HG02852 (cell line): ENCODE measurements around the gene CMSS1.
A peak's percentile ranks its signal among the peaks of the same experiment; 100 is the strongest.

Experiments used
- ATAC-seq: cut with Tn5 transposase; IDR thresholded peaks from one replicate; pipeline ENCODE4 v1.9.1; 2021; ENCODE audit warnings: mild to moderate bottlenecking, moderate library complexity; ENCODE audit not compliant: unreplicated experiment

Gene CMSS1

GRCh38 chr3:99954914-99955644 lies 137.4 kb downstream of the CMSS1 start:
- no peak for ATAC-seq

- ATAC-seq = no peak
Measured at GRCh38 chr3:99955773-99956562, 138.3 kb downstream of the CMSS1 start.

GRCh38 chr3:99957151-99957796 lies 139.6 kb downstream of the CMSS1 start:
- ATAC-seq = no peak

- ATAC-seq = no peak
Measured at GRCh38 chr3:99958222-99958912, 140.7 kb downstream of the CMSS1 start.

- no peak for ATAC-seq
Measured at GRCh38 chr3:99960123-99960878, 142.6 kb downstream of the CMSS1 start.

GRCh38 chr3:99960941-99961340 lies 143.3 kb downstream of the CMSS1 start:
- ATAC-seq = no peak

- no peak for ATAC-seq
Measured at GRCh38 chr3:99961756-99962515, 144.3 kb downstream of the CMSS1 start.

- ATAC-seq = no peak
Measured at GRCh38 chr3:99962703-99963102, 145.0 kb downstream of the CMSS1 start.

- no peak for ATAC-seq
Measured at GRCh38 chr3:99965077-99965476, 147.4 kb downstream of the CMSS1 start.

GRCh38 chr3:99965681-99966408 lies 148.2 kb downstream of the CMSS1 start:
- ATAC-seq = no peak

- ATAC-seq = no peak
Measured at GRCh38 chr3:99966662-99967416, 149.2 kb downstream of the CMSS1 start.

GRCh38 chr3:99967796-99968195 lies 150.1 kb downstream of the CMSS1 start:
- ATAC-seq = no peak

- no peak for ATAC-seq
Measured at GRCh38 chr3:99969136-99969535, 151.5 kb downstream of the CMSS1 start.

- peak; percentile 99 for ATAC-seq
Measured at GRCh38 chr3:99970198-99970597, 152.5 kb downstream of the CMSS1 start.

- ATAC-seq = no peak
Measured at GRCh38 chr3:99971761-99972160, 154.1 kb downstream of the CMSS1 start.

- no peak for ATAC-seq
Measured at GRCh38 chr3:99972380-99973104, 154.9 kb downstream of the CMSS1 start.

GRCh38 chr3:99974989-99975388 lies 157.3 kb downstream of the CMSS1 start:
- no peak for ATAC-seq

- ATAC-seq = no peak
Measured at GRCh38 chr3:99976584-99976983, 158.9 kb downstream of the CMSS1 start.
